Measurements from ENCODE around the gene BBS9. TPM values are rescaled to one million over a fixed set of nuclear protein-coding genes. Genes with fewer than 3 reads are reported as not detected.

BBS9 gene
- total and polyA plus RNA-seq, 2 donors (not counting 1 experiment from before 2014, with no cell fraction given) = 8.4 to 45.2 TPM

GRCh38 chr7:33109005-33109757, 20.2 kb upstream of the BBS9 start, which contains the start of gene RP9:
Gene RP9, minus strand, starts transcription at chr7:33109404. Its CDS starts 32 bp downstream, at chr7:33109372.
- ChIA-PET POLR2A (interaction anchor here (1.2 to 2.1 kb wide), 5 partner anchors 19 to 613 kb away, joined by 3 to 13 read pairs (median 4); partner anchors contain the start of genes AVL9 and NT5C3A), CTCF (interaction anchor here (0.7 to 5.0 kb wide), 36 partner anchors 9 to 806 kb away, joined by 3 to 66 read pairs (median 4); partner anchors contain the start of genes BBS9, LSM5 and NT5C3A)
- intact Hi-C loops (cut with micrococcal nuclease) = loop anchor here (1.0 to 2.0 kb wide), 9 partner anchors 20 to 618 kb away; partner anchors contain the start of genes BBS9 and LSM5
- no peaks in the 10 kb centered on the region for H3K9me3 ChIP-seq (ENCODE audit: control extremely low read depth in 1 of 3, control insufficient read depth in 2 of 3, insufficient read depth in 1 of 3, low read length in 2 of 3)
- under 1% methylated on average over 89 of the region's 100 CpGs for WGBS (ENCODE audit: insufficient coverage)
- peak within 1 kb of the TSS; percentile 85 for H3K4me2 ChIP-seq (replicated peaks; ENCODE audit: low read depth, low read length, poor library complexity, severe bottlenecking)
- peak within 1 kb of the TSS; percentile 63 to 94 (median 74) for H3K4me3 ChIP-seq (ENCODE audit: control extremely low read depth in 1 of 5, extremely low read depth in 1 of 5, insufficient read depth in 1 of 5, low read depth in 2 of 5, low read length in 4 of 5)
- H2AFZ ChIP-seq (ENCODE audit: insufficient read depth, low read depth, low read length, poor library complexity, severe bottlenecking) = peak within 1 kb of the TSS; percentile 79
- Mint-ChIP-seq H3K9me3 (ENCODE audit: insufficient read depth) (no peaks in the 10 kb centered on the region), H3K4me3 (peak within 1 kb of the TSS; percentile 95), H3K27ac (peak within 1 kb of the TSS; percentile 79), H3K4me1 (peaks cover 46% of the 10 kb centered on the region), H3K27me3 (peaks cover 14% of the 10 kb centered on the region)
- H3K36me3 ChIP-seq (replicated peaks in 1 of 2; ENCODE audit: control extremely low read depth in 1 of 2, control insufficient read depth in 1 of 2, extremely low read depth in 1 of 2, insufficient read depth in 2 of 2, low read length in 1 of 2) = no peaks in the 10 kb centered on the region
- ATAC-seq (ENCODE audit: low read depth) (peak; percentile 88), DNase-seq (peak; percentile 91)
- H3K27me3 ChIP-seq (replicated peaks in 1 of 4; ENCODE audit: control extremely low read depth in 1 of 4, control insufficient read depth in 3 of 4, insufficient read depth in 4 of 4, low read length in 3 of 4) = peaks cover 0 to 4% (median 0%) of the 10 kb centered on the region in 4 experiments
- peak within 1 kb of the TSS; percentile 89 for H3K9ac ChIP-seq (ENCODE audit: low read length)
- H4K20me1 ChIP-seq (ENCODE audit: control insufficient read depth, insufficient read depth, low read length, poor library complexity, severe bottlenecking) = peaks cover 11% of the 10 kb centered on the region
- peaks cover 42 to 45% of the 10 kb centered on the region in 2 donors for H3K4me1 ChIP-seq (ENCODE audit: control insufficient read depth in 2 of 2, insufficient read depth in 2 of 2, low read length in 2 of 2)
- H3K27ac ChIP-seq (ENCODE audit: low read length in 2 of 2) = peak within 1 kb of the TSS; percentile 34 to 91
- TF ChIP-seq CTCF (IDR thresholded peaks at IDR 0.05) (peak; percentile 70), EZH2 (IDR thresholded peaks at IDR 0.05; ENCODE audit: borderline replicate concordance, insufficient read depth, low read depth, low read length, poor library complexity, severe bottlenecking) (no peak)
- peaks cover 54% of the 10 kb centered on the region for H3K79me2 ChIP-seq (ENCODE audit: control insufficient read depth, insufficient read depth, low read length)

All from B cell (primary cell).